Liver (tissue), 9 donors: ENCODE measurements around the gene STAT3. TPM values are rescaled to one million over a fixed set of nuclear protein-coding genes. Genes with fewer than 3 reads are reported as not detected.

Source experiments
- DNase-seq: peaks from one replicate; pipeline ENCODE4 v3.0.0-alpha.2; 2017; ENCODE audit warnings: low spot score
- H3K27ac ChIP-seq, 2 donors: one replicate each; pipeline ENCODE4 v1.7.0; 2013; ENCODE audit warnings: inconsistent platforms in 2 of 2, low read length in 2 of 2, control low read depth in 1 of 2, low read depth in 1 of 2, mild to moderate bottlenecking in 1 of 2
- H3K27me3 ChIP-seq, 4 donors: one replicate each; pipeline versions ENCODE4 v1.6.1 to v1.7.0; 2013; ENCODE audit warnings: low read length in 3 of 4, inconsistent platforms in 1 of 4, mild to moderate bottlenecking in 1 of 4, moderate library complexity in 1 of 4; ENCODE audit not compliant: control insufficient read depth in 4 of 4, insufficient read depth in 4 of 4
- H3K36me3 ChIP-seq, 4 donors: one replicate each; pipeline versions ENCODE4 v1.6.1 to v1.7.0; 2013; ENCODE audit warnings: low read length in 3 of 4, mild to moderate bottlenecking in 3 of 4, low read depth in 1 of 4, moderate library complexity in 1 of 4; ENCODE audit not compliant: control insufficient read depth in 4 of 4, insufficient read depth in 3 of 4
- H3K4me1 ChIP-seq, 4 donors: one replicate each; pipeline versions ENCODE4 v1.6.1 to v1.7.0; 2013; ENCODE audit warnings: low read length in 3 of 4, mild to moderate bottlenecking in 3 of 4, moderate library complexity in 1 of 4; ENCODE audit not compliant: control insufficient read depth in 4 of 4, insufficient read depth in 4 of 4
- H3K4me3 ChIP-seq, 3 donors: one replicate each; pipeline versions ENCODE4 v1.6.1 to v1.7.0; 2013; ENCODE audit warnings: low read length in 3 of 3, control low read depth in 1 of 3, low read depth in 1 of 3, mild to moderate bottlenecking in 1 of 3
- H3K9ac ChIP-seq, 2 donors: one replicate each; pipeline ENCODE4 v1.7.0; 2013; ENCODE audit warnings: low read length in 2 of 2, mild to moderate bottlenecking in 2 of 2, moderate library complexity in 2 of 2, control low read depth in 1 of 2, low read depth in 1 of 2
- H3K9me3 ChIP-seq, 4 donors: one replicate each; pipeline versions ENCODE4 v1.6.1 to v1.7.0; 2013; ENCODE audit warnings: low read length in 3 of 4; ENCODE audit not compliant: control insufficient read depth in 4 of 4
- ATF3 ChIP-seq: IDR thresholded peaks from 2 replicates; pipeline ENCODE4 v1.6.1; 2016; ENCODE audit warnings: antibody characterized with exemption
- CTCF ChIP-seq: fragments of 150-350 bp; IDR thresholded peaks from 2 replicates; pipeline ENCODE4 v1.5.1; 2017; ENCODE audit warnings: improper control_type of control experiment, low read depth, low read length; ENCODE audit not compliant: missing input control
- EGR1 ChIP-seq, 2 donors: IDR thresholded peaks; 2 replicates each; pipeline ENCODE4 v1.6.1; 2016 to 2018; ENCODE audit warnings: antibody characterized with exemption in 2 of 2, low read depth in 2 of 2
- FOXA1 ChIP-seq: IDR thresholded peaks from 2 replicates; pipeline ENCODE4 v1.6.1; 2016; ENCODE audit warnings: antibody characterized with exemption
- FOXA2 ChIP-seq: IDR thresholded peaks from 2 replicates; pipeline ENCODE4 v1.6.1; 2016; ENCODE audit warnings: antibody characterized with exemption
- GABPA ChIP-seq, 2 donors: IDR thresholded peaks in 1 of 2; conservative IDR thresholded peaks in 1 of 2; 2 replicates each; pipeline ENCODE4 v1.6.1; 2016; ENCODE audit warnings: antibody characterized with exemption in 2 of 2, mild to moderate bottlenecking in 1 of 2, moderate library complexity in 1 of 2
- HNF4A ChIP-seq, 2 donors: conservative IDR thresholded peaks; 2 replicates each; pipeline ENCODE4 v1.6.1; 2016; ENCODE audit warnings: antibody characterized with exemption in 2 of 2, mild to moderate bottlenecking in 2 of 2
- HNF4G ChIP-seq: IDR thresholded peaks from 2 replicates; pipeline ENCODE4 v1.6.1; 2016; ENCODE audit warnings: antibody characterized with exemption
- JUND ChIP-seq, 2 donors: IDR thresholded peaks; 2 replicates each; pipeline ENCODE4 v1.6.1; 2016; ENCODE audit warnings: antibody characterized with exemption in 2 of 2
- NR2F2 ChIP-seq: IDR thresholded peaks from 2 replicates; pipeline ENCODE4 v1.6.1; 2016; ENCODE audit warnings: antibody characterized with exemption
- RAD21 ChIP-seq, 2 donors: IDR thresholded peaks; 2 replicates each; pipeline ENCODE4 v1.6.1; 2016; ENCODE audit warnings: antibody characterized with exemption in 2 of 2, mild to moderate bottlenecking in 2 of 2
- RXRA ChIP-seq, 2 donors: IDR thresholded peaks; 2 replicates each; pipeline ENCODE4 v1.6.1; 2017 to 2018; ENCODE audit warnings: antibody characterized with exemption in 2 of 2, mild to moderate bottlenecking in 1 of 2
- SP1 ChIP-seq: IDR thresholded peaks from 2 replicates; pipeline ENCODE4 v1.6.1; 2018; ENCODE audit warnings: antibody characterized with exemption, mild to moderate bottlenecking
- TAF1 ChIP-seq: conservative IDR thresholded peaks from 2 replicates; pipeline ENCODE4 v1.6.1; 2016; ENCODE audit warnings: antibody characterized with exemption, mild to moderate bottlenecking
- YY1 ChIP-seq: IDR thresholded peaks from 2 replicates; pipeline ENCODE4 v1.6.1; 2016; ENCODE audit warnings: antibody characterized with exemption, mild to moderate bottlenecking
- ZBTB33 ChIP-seq: IDR thresholded peaks from 2 replicates; pipeline ENCODE4 v1.6.1; 2016; ENCODE audit warnings: antibody characterized with exemption
- WGBS: extraction: QIAGEN DNeasy Blood & Tissue Kit; methylation state at CpG from one replicate; pipeline ENCODE4 v1.1.7; 2013; 5-methylcytosine and 5-hydroxymethylcytosine counted together
- polyA plus RNA-seq, 2 donors: library from polyadenylated mRNA; stranded (reverse) in 1 of 2; unstranded in 1 of 2; fragments of 200-250 nt in 1 of 2; fragments of >200 nt in 1 of 2; fragmentation: Nextera tagmentation in 1 of 2; extraction: Ambion mirVana in 1 of 2; gene quantifications; one replicate each; pipeline versions ENCODE4 v1.2.1 to v1.2.3, GENCODE V29; 2013 to 2015
- total RNA-seq, 2 donors: library from RNA; depleted of rRNA; stranded (reverse); fragments of >200 nt; gene quantifications; one replicate each; pipeline ENCODE4 v1.2.3, GENCODE V29; 2014
- TF ChIP-seq, protein P1 (sequence below): IDR thresholded peaks from 2 replicates; pipeline ENCODE4 v1.6.1; 2016; ENCODE audit warnings: antibody characterized with exemption, mild to moderate bottlenecking
- donor health status: healthy.
- donor health status: healthy.
- donor health status: healthy.
- donor health status: healthy.
- donor health status: healthy.

The STAT3 gene
- total and polyA plus RNA-seq, 4 donors, result 68.7 to 301 (median 114) TPM

- H3K36me3 ChIP-seq, result peaks cover 0 to 15% (median 4%) of the 10 kb centered on the region in 4 donors
- no peak overlapping the region for H3K27ac ChIP-seq
- 97% methylated on average over 11 of the region's 11 CpGs for WGBS
- no peak overlapping the region for H3K4me3 ChIP-seq
- no peak for TF ChIP-seq HNF4A (conservative IDR thresholded peaks at IDR 0.05)
- TF ChIP-seq ATF3, result no peak
- TF ChIP-seq ZBTB33, result no peak
- no peak for TF ChIP-seq SP1
- TF ChIP-seq GABPA (IDR thresholded peaks at IDR 0.05 in 1 of 2, conservative IDR thresholded peaks at IDR 0.05 in 1 of 2), result no peak
- TF ChIP-seq FOXA2, result no peak
- no peak for TF ChIP-seq RAD21 (IDR thresholded peaks at IDR 0.05)
- TF ChIP-seq TAF1, result no peak
- TF ChIP-seq, protein P1, sequence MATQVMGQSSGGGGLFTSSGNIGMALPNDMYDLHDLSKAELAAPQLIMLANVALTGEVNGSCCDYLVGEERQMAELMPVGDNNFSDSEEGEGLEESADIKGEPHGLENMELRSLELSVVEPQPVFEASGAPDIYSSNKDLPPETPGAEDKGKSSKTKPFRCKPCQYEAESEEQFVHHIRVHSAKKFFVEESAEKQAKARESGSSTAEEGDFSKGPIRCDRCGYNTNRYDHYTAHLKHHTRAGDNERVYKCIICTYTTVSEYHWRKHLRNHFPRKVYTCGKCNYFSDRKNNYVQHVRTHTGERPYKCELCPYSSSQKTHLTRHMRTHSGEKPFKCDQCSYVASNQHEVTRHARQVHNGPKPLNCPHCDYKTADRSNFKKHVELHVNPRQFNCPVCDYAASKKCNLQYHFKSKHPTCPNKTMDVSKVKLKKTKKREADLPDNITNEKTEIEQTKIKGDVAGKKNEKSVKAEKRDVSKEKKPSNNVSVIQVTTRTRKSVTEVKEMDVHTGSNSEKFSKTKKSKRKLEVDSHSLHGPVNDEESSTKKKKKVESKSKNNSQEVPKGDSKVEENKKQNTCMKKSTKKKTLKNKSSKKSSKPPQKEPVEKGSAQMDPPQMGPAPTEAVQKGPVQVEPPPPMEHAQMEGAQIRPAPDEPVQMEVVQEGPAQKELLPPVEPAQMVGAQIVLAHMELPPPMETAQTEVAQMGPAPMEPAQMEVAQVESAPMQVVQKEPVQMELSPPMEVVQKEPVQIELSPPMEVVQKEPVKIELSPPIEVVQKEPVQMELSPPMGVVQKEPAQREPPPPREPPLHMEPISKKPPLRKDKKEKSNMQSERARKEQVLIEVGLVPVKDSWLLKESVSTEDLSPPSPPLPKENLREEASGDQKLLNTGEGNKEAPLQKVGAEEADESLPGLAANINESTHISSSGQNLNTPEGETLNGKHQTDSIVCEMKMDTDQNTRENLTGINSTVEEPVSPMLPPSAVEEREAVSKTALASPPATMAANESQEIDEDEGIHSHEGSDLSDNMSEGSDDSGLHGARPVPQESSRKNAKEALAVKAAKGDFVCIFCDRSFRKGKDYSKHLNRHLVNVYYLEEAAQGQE, result no peak
- no peak for TF ChIP-seq FOXA1
- TF ChIP-seq JUND (IDR thresholded peaks at IDR 0.05), result no peak
- no peak for TF ChIP-seq HNF4G
- TF ChIP-seq EGR1 (IDR thresholded peaks at IDR 0.05; ENCODE audit: low read depth in 2 of 2), result no peak
- no peak for TF ChIP-seq YY1
- TF ChIP-seq RXRA (IDR thresholded peaks at IDR 0.05), result no peak
- TF ChIP-seq CTCF, result no peak
- TF ChIP-seq NR2F2, result no peak
- H3K27me3 ChIP-seq, result no peaks in the 10 kb centered on the region
- peaks cover 0 to 23% (median 7%) of the 10 kb centered on the region in 4 donors for H3K4me1 ChIP-seq
- DNase-seq, result no peak
- H3K9ac ChIP-seq, result no peak overlapping the region
- no peaks in the 10 kb centered on the region for H3K9me3 ChIP-seq
These were observed 97.1 kb downstream of the STAT3 start for GRCh38 chr17:42291129-42291528.

DNA sequence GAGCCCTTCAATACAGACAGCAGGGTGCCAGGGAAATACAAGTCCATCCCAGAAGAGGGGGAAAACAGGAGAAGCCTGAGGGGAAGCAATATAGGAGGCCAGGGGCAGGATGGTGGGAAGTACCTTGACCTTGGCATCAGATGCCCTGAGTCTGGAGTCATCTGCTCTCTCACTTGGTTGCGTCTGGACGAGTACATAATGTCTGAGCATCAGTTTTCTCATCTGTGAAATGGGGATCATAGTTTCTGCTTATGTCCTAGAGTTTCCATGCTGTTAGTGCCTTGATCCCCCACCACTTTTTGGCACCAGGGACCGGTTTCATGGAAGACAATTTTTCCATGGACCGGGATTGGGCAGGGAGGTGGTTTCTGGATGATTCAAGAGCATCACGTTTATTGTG is 97.7 kb downstream of the STAT3 start:
- DNase-seq, result no peak
- Histone ChIP-seq H3K4me3 (no peak overlapping the region), H3K9me3 (no peaks in the 10 kb centered on the region), H3K4me1 (peaks cover 0 to 23% (median 7%) of the 10 kb centered on the region in 4 donors), H3K9ac (no peak overlapping the region), H3K27ac (no peak overlapping the region), H3K27me3 (no peaks in the 10 kb centered on the region), H3K36me3 (peaks cover 0 to 10% (median 1%) of the 10 kb centered on the region in 4 donors)
- WGBS, result 91% methylated on average over 5 of the region's 5 CpGs
- TF ChIP-seq GABPA (IDR thresholded peaks at IDR 0.05 in 1 of 2, conservative IDR thresholded peaks at IDR 0.05 in 1 of 2), result no peak
- TF ChIP-seq JUND (IDR thresholded peaks at IDR 0.05), result no peak
- TF ChIP-seq RXRA (IDR thresholded peaks at IDR 0.05), result no peak
